SK-N-SH (cell line): ENCODE data around the gene KRT78. TPM values are rescaled to one million over a fixed set of nuclear protein-coding genes. Genes with fewer than 3 reads are reported as not detected.

Source experiments
- CTCF ChIA-PET: fragments of 300-600, 350-600 bp; formaldehyde crosslinking; extraction: SDS; loops from one replicate; lab custom pipeline; 2021; lab: Yijun Ruan, JAX
- POLR2A ChIA-PET: fragments of 350-600 bp; sonication (Branson Sonifier 250); formaldehyde crosslinking; extraction: SDS; loops from one replicate; lab custom pipeline; 2020; ENCODE audit warnings: antibody characterized with exemption, inconsistent platforms; lab: Yijun Ruan, JAX
- DNase-seq: peaks from one replicate; pipeline ENCODE4 v3.0.0; 2012
- H2AFZ ChIP-seq: fragments of 200-600 bp; sonication (generic); 2 replicates; pipeline ENCODE4 v1.8.1; 2016; ENCODE audit warnings: antibody characterized with exemption, mild to moderate bottlenecking, low read depth
- H3F3A ChIP-seq: fragments of 200-600 bp; sonication (generic); replicated peaks from 2 replicates; pipeline ENCODE3; 2016; ENCODE audit warnings: antibody characterized with exemption, mild to moderate bottlenecking; ENCODE audit not compliant: insufficient read depth
- H3K27ac ChIP-seq, 2 experiments: fragments of 200-500 bp in 1 of 2; fragments of 200-600 bp in 1 of 2; sonication (Bioruptor generic) in 1 of 2; sonication (generic), shearing (Covaris generic) in 1 of 2; 2 replicates each; pipeline versions ENCODE4 v1.5.1 to v1.6.1; 2014 to 2016; ENCODE audit warnings: low read depth in 2 of 2, inconsistent platforms in 1 of 2, low read length in 1 of 2, mild to moderate bottlenecking in 1 of 2, mixed read lengths in 1 of 2
- H3K27me3 ChIP-seq: fragments of 200-600 bp; sonication (generic), shearing (Covaris generic); 2 replicates; pipeline ENCODE4 v1.6.1; 2016; ENCODE audit warnings: mixed run types; ENCODE audit not compliant: insufficient read depth
- H3K36me3 ChIP-seq, 2 experiments: fragments of 200-500 bp in 1 of 2; fragments of 200-600 bp in 1 of 2; sonication (Bioruptor generic) in 1 of 2; sonication (generic) in 1 of 2; replicated peaks in 1 of 2; 2 replicates each; pipeline versions ENCODE3 to v1.5.1; 2014 to 2016; ENCODE audit warnings: low read length in 1 of 2, mild to moderate bottlenecking in 1 of 2; ENCODE audit not compliant: insufficient read depth in 2 of 2, control insufficient read depth in 1 of 2
- H3K4me1 ChIP-seq, 2 experiments: fragments of 200-500 bp in 1 of 2; fragments of 200-600 bp in 1 of 2; sonication (Bioruptor generic) in 1 of 2; sonication (generic), shearing (Covaris generic) in 1 of 2; 2 replicates each; pipeline versions ENCODE4 v1.5.1 to v1.6.1; 2014 to 2016; ENCODE audit warnings: low read depth in 1 of 2, low read length in 1 of 2, mixed run types in 1 of 2; ENCODE audit not compliant: insufficient read depth in 2 of 2, control insufficient read depth in 1 of 2
- H3K4me2 ChIP-seq: fragments of 200-600 bp; sonication (generic), shearing (Covaris generic); 2 replicates; pipeline ENCODE4 v1.6.1; 2017; ENCODE audit warnings: mixed run types
- H3K4me3 ChIP-seq, 2 experiments: fragments of 200-500 bp in 1 of 2; fragments of 200-600 bp in 1 of 2; sonication (Bioruptor generic) in 1 of 2; sonication (generic), shearing (Covaris generic) in 1 of 2; 2 replicates each; pipeline versions ENCODE4 v1.5.1 to v1.8.1; 2014 to 2016; ENCODE audit warnings: low read depth in 2 of 2, inconsistent platforms in 1 of 2, low read length in 1 of 2, mild to moderate bottlenecking in 1 of 2, mixed read lengths in 1 of 2, moderate library complexity in 1 of 2
- H3K79me2 ChIP-seq: fragments of 200-600 bp; sonication (generic); 2 replicates; pipeline ENCODE4 v1.8.1; 2017; ENCODE audit warnings: mild to moderate bottlenecking; ENCODE audit not compliant: insufficient read depth
- H3K9ac ChIP-seq: fragments of 200-600 bp; sonication (generic); 2 replicates; pipeline ENCODE4 v1.6.1; 2017; ENCODE audit warnings: mixed run types
- H3K9me2 ChIP-seq: fragments of 200-600 bp; sonication (generic); 2 replicates; pipeline ENCODE4 v1.6.1; 2017; ENCODE audit warnings: mixed run types
- H3K9me3 ChIP-seq: fragments of 200-600 bp; sonication (generic); 2 replicates; pipeline ENCODE4 v1.6.1; 2017; ENCODE audit warnings: mixed run types, mild to moderate bottlenecking, moderate library complexity
- H4K20me1 ChIP-seq: fragments of 200-600 bp; sonication (generic); 2 replicates; pipeline ENCODE4 v1.6.1; 2017; ENCODE audit warnings: mild to moderate bottlenecking, mixed run types; ENCODE audit not compliant: insufficient read depth
- ELF1 ChIP-seq: IDR thresholded peaks from 2 replicates; pipeline ENCODE4 v1.4.0; 2012
- FOSL2 ChIP-seq: IDR thresholded peaks from 2 replicates; pipeline ENCODE4 v1.4.0; 2012; ENCODE audit warnings: low read depth, mild to moderate bottlenecking, moderate library complexity, borderline replicate concordance
- NFIC ChIP-seq: IDR thresholded peaks from 2 replicates; pipeline ENCODE4 v1.4.0; 2012; ENCODE audit warnings: borderline replicate concordance
- RCOR1 ChIP-seq: fragments of 150-350 bp; IDR thresholded peaks from 2 replicates; pipeline ENCODE4 v1.6.1; 2017; ENCODE audit warnings: antibody characterized with exemption, low read length
- RFX5 ChIP-seq: IDR thresholded peaks from 2 replicates; pipeline ENCODE4 v1.6.1; 2012; ENCODE audit warnings: mild to moderate bottlenecking, improper control_type of control experiment, low read length
- TEAD4 ChIP-seq: IDR thresholded peaks from 2 replicates; pipeline ENCODE4 v1.4.0; 2012; ENCODE audit warnings: mild to moderate bottlenecking, borderline replicate concordance; ENCODE audit not compliant: insufficient read depth
- WGBS: methylation state at CpG from one replicate; pipeline ENCODE4 v1.1.6; 2017; ENCODE audit warnings: low lambda C conversion rate; 5-methylcytosine and 5-hydroxymethylcytosine counted together
- polyA plus RNA-seq, 3 experiments: library from polyadenylated mRNA; depleted of rRNA; stranded (reverse); fragments of >200 nt; gene quantifications; 2 replicates each; pipeline ENCODE4 v1.2.3, GENCODE V29; 2012
- TF ChIP-seq, protein P1 (sequence below): IDR thresholded peaks from 2 replicates; pipeline ENCODE4 v1.4.0; 2012; ENCODE audit warnings: low read depth, borderline replicate concordance

Gene KRT78
- polyA plus RNA-seq, 1 of the 3 experiments (the other 2 are of a cell fraction), result not detected

DNA sequence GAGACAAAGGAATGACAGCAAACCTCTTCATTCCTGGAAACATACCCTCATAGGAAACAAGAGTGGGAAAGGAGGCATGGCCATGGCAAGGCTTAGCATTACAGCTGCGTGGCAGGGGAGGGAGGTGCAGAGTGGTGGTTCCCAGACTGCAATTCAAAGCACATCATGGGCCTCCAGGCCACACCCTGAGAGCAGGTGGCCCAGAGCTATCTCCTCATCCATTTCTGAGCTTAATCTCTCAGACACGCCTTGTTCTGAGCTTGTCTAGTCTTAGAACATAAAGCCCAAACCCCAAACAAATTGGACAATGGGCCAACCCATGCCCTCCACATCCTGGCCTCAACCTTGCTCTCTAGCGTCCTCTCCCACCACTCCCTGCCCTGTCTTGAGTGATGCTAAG, 47.0 kb downstream of the KRT78 start:
- Histone ChIP-seq H3K36me3 (no peaks in the 10 kb centered on the region), H3K27me3 (peaks cover 8% of the 10 kb centered on the region; the same call in 1 of the 2 replicates), H3K79me2 (no peaks in the 10 kb centered on the region), H3K9ac (no peak overlapping the region), H3K4me3 (no peak overlapping the region), H3F3A (peaks cover 3% of the 10 kb centered on the region), H3K9me3 (no peaks in the 10 kb centered on the region), H2AFZ (no peak overlapping the region), H3K4me2 (no peak overlapping the region), H3K27ac (no peak overlapping the region), H4K20me1 (no peaks in the 10 kb centered on the region), H3K4me1 (no peaks in the 10 kb centered on the region), H3K9me2 (no peaks in the 10 kb centered on the region)
- ChIA-PET CTCF (interaction anchor here (0.6 kb wide), 1 partner anchor 57 kb away, joined by 3 read pairs; no protein-coding TSS in a partner anchor), POLR2A (no interaction called here)
- 10% methylated on average over 3 of the region's 3 CpGs for WGBS
- no peak for DNase-seq
- TF ChIP-seq FOSL2, result no peak
- TF ChIP-seq TEAD4, result no peak
- no peak for TF ChIP-seq NFIC
- no peak for TF ChIP-seq ELF1

DNA sequence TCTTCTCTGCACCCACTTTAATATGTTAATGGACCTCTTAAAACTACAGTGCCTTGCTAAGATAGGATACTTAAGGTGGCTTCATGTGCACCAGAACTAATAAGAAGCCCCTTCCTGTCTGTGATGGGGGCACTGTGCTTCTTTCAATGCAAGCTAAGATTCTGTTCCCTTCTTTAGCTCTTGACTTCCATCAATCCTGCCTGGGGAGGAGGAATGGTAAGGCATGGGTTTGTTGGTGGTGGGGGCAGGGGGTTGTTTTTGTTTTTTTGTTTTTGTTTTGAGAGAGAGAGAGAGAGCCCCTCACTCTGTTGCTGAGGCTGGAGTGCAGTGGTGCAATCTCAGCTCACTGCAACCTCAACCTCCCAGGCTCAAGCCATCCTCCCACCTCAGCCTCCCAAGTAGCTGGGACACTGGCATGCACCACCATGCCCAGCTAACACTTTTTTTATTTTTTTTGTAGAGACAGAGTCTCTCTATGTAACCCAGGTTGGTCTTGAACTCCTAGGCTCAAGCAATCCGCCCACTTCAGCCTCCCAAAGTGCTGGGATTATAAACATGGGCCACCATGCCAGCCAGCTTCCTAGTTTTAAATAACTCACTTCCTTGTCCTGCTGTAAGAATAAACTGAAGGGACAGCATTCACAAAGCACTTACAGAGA, 48.4 kb downstream of the KRT78 start:
- H2AFZ ChIP-seq, result no peak overlapping the region
- H3F3A ChIP-seq, result peaks cover 3% of the 10 kb centered on the region
- POLR2A ChIA-PET, result no interaction called here
- H3K9ac ChIP-seq, result no peak overlapping the region
- TF ChIP-seq, protein P1, sequence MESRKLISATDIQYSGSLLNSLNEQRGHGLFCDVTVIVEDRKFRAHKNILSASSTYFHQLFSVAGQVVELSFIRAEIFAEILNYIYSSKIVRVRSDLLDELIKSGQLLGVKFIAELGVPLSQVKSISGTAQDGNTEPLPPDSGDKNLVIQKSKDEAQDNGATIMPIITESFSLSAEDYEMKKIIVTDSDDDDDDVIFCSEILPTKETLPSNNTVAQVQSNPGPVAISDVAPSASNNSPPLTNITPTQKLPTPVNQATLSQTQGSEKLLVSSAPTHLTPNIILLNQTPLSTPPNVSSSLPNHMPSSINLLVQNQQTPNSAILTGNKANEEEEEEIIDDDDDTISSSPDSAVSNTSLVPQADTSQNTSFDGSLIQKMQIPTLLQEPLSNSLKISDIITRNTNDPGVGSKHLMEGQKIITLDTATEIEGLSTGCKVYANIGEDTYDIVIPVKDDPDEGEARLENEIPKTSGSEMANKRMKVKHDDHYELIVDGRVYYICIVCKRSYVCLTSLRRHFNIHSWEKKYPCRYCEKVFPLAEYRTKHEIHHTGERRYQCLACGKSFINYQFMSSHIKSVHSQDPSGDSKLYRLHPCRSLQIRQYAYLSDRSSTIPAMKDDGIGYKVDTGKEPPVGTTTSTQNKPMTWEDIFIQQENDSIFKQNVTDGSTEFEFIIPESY, result no peak
- TF ChIP-seq RFX5 (no peak), TEAD4 (no peak), RCOR1 (no peak)
- no peak overlapping the region; the same call in 1 of the 2 replicates for H3K4me2 ChIP-seq
- CTCF ChIA-PET, result interaction anchor here (1.4 kb wide), 1 partner anchor 79 kb away, joined by 5 read pairs; no protein-coding TSS in a partner anchor
- H3K4me1 ChIP-seq, result no peaks in the 10 kb centered on the region
- no peaks in the 10 kb centered on the region for H3K79me2 ChIP-seq
- H3K27me3 ChIP-seq, result peaks cover 8% of the 10 kb centered on the region; the same call in 1 of the 2 replicates
- WGBS, result 26% methylated on average over 1 of the region's 1 CpG
- H3K36me3 ChIP-seq, result no peaks in the 10 kb centered on the region
- H3K9me2 ChIP-seq, result no peaks in the 10 kb centered on the region
- H3K27ac ChIP-seq, result no peak overlapping the region
- no peaks in the 10 kb centered on the region for H3K9me3 ChIP-seq
- no peaks in the 10 kb centered on the region for H4K20me1 ChIP-seq
- H3K4me3 ChIP-seq, result no peak overlapping the region
- DNase-seq, result no peak
